Transverse colon (tissue), 4 donors: Measurements from ENCODE around the gene RALGAPA2. TPM values are rescaled to one million over a fixed set of nuclear protein-coding genes. Genes with fewer than 3 reads are reported as not detected.
"Not testable (repeated sequence)": the region's sequence is repeated elsewhere in the genome, so short reads cannot be mapped to it uniquely, and the experiment has no call there.

Source experiments
- DNase-seq: peaks from one replicate; pipeline ENCODE4 v3.0.0-alpha.2; 2019
- H3K27ac ChIP-seq, 4 donors: fragments of 200-600 bp; sonication (generic); 2 replicates each; pipeline ENCODE4 v1.5.1; 2016 to 2018; ENCODE audit warnings: inconsistent platforms in 4 of 4
- H3K27me3 ChIP-seq: fragments of 200-600 bp; sonication (generic); 2 replicates; pipeline ENCODE4 v1.5.1; 2017; ENCODE audit warnings: inconsistent platforms
- H3K36me3 ChIP-seq, 4 donors: fragments of 200-600 bp; sonication (generic); 2 replicates each; pipeline ENCODE4 v1.5.1; 2017 to 2019; ENCODE audit warnings: inconsistent platforms in 4 of 4
- H3K4me1 ChIP-seq, 4 donors: fragments of 200-600 bp; sonication (generic); 2 replicates each; pipeline ENCODE4 v1.5.1; 2017 to 2020; ENCODE audit warnings: inconsistent platforms in 4 of 4
- H3K4me3 ChIP-seq, 4 donors: fragments of 200-600 bp; sonication (generic); 1 replicate in 1 of 4; 2 replicates in 3 of 4; pipeline versions ENCODE4 v1.5.1 to v1.6.1; 2017 to 2019; ENCODE audit warnings: inconsistent platforms in 4 of 4
- H3K9me3 ChIP-seq, 2 donors: fragments of 200-600 bp; sonication (generic); 2 replicates each; pipeline ENCODE4 v1.5.1; 2017 to 2019; ENCODE audit warnings: inconsistent platforms in 2 of 2
- CTCF ChIP-seq, 5 experiments: fragments of 200-600 bp in 3 of 5; fragments of 450-650 bp in 2 of 5; sonication (generic) in 3 of 5; IDR thresholded peaks; 1 replicate in 2 of 5; 2 replicates in 3 of 5; pipeline ENCODE4 v1.5.1; 2016 to 2017; ENCODE audit warnings: antibody characterized with exemption in 5 of 5, inconsistent platforms in 3 of 5, mild to moderate bottlenecking in 2 of 5, moderate library complexity in 1 of 5
- EP300 ChIP-seq: sonication (generic); formaldehyde crosslinking; IDR thresholded peaks from one replicate; pipeline ENCODE4 v1.6.1; 2017; ENCODE audit warnings: antibody characterized with exemption, low read depth
- POLR2A ChIP-seq: fragments of 450-650 bp; IDR thresholded peaks from one replicate; pipeline ENCODE4 v1.6.1; 2016; ENCODE audit warnings: antibody characterized with exemption, mild to moderate bottlenecking, moderate library complexity
- POLR2AphosphoS5 ChIP-seq, 3 donors: sonication (generic); formaldehyde crosslinking; IDR thresholded peaks; one replicate each; pipeline ENCODE4 v1.6.1; 2016; ENCODE audit warnings: antibody characterized with exemption in 3 of 3
- WGBS, 2 donors: methylation state at CpG; one replicate each; pipeline ENCODE4 v1.1.5; 2018; ENCODE audit warnings: low coverage in 1 of 2; 5-methylcytosine and 5-hydroxymethylcytosine counted together
- in situ Hi-C, 4 donors: fragments of 200-750 bp; cut with MboI; loops; one replicate each; pipeline versions ENCODE4 v1.15.0 to v1.15.1; 2017; ENCODE audit warnings: low sequenced_read_pairs in 3 of 4, low pct_ligation_motif_present in 1 of 4, low pct_unique_long_range_greater_than_20kb in 1 of 4
- intact Hi-C: fragments of 100-400 bp; cut with DNase I; formaldehyde crosslinking; loops from one replicate; pipeline ENCODE4 v1.15.1; 2023; ENCODE audit warnings: low total_unique reads
- total RNA-seq, 4 donors: library from RNA; depleted of rRNA; stranded (reverse); fragments of >200 nt; gene quantifications; one replicate each; pipeline ENCODE4 v1.1.0, GENCODE V29; 2016

The RALGAPA2 gene
- total RNA-seq, 4 donors from 2014 or later = 29.5 to 84.0 (median 66.5) TPM

GRCh38 chr20:20362774-20363433, 349.5 kb downstream of the RALGAPA2 start:
- intact Hi-C loops (loop anchor here (10.0 kb wide), 1 partner anchor 202 kb away; no protein-coding TSS in a partner anchor), in situ Hi-C loops (loop anchor here in 3 of 4 donors (25.0 kb wide), 1 partner anchor 199 kb away; no protein-coding TSS in a partner anchor)
- DNase-seq = no peak
- peaks cover 96% of the 10 kb centered on the region for H3K27me3 ChIP-seq
- TF ChIP-seq POLR2A = no peak
- TF ChIP-seq EP300 = no peak
- TF ChIP-seq POLR2AphosphoS5 (IDR thresholded peaks at IDR 0.05) = no peak
- TF ChIP-seq CTCF (IDR thresholded peaks at IDR 0.05) = no peak
- no peak overlapping the region for H3K4me3 ChIP-seq
- H3K4me1 ChIP-seq = peaks cover 9 to 40% (median 22%) of the 10 kb centered on the region in 4 donors
- H3K9me3 ChIP-seq = no peaks in the 10 kb centered on the region
- 2 to 8% methylated on average over 9 to 17 of the region's 17 CpGs for WGBS, 2 donors
- no peaks in the 10 kb centered on the region for H3K36me3 ChIP-seq
- no peak overlapping the region for H3K27ac ChIP-seq

DNA sequence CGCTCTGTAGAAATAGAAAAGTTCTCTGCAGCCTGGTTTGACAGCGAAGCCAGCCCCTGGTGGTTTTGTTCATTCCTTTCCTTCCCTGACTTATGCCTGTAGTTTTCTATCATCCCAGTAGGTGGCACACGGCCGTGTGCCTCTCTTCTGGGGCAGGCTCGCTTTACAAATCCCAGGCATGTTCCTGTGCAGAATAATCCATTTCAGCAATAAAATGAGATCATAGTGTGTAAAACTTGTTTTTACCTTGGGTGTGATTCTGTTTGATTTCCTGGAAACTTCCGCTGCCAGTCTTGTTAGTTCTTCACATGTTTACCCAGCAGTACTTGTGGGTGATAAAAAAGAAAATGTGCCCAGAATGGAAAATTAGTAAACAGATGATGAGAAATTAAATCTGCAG, 352.0 kb downstream of the RALGAPA2 start:
- H3K4me3 ChIP-seq = no peak overlapping the region
- intact Hi-C loops = loop anchor here (10.0 kb wide), 1 partner anchor 204 kb away; no protein-coding TSS in a partner anchor
- in situ Hi-C loops = loop anchor here in 3 of 4 donors (25.0 kb wide), 1 partner anchor 202 kb away; no protein-coding TSS in a partner anchor
- peak; percentile 54 for DNase-seq
- H3K27ac ChIP-seq = no peak overlapping the region
- H3K36me3 ChIP-seq = no peaks in the 10 kb centered on the region
- H3K27me3 ChIP-seq = peaks cover 71% of the 10 kb centered on the region
- no peaks in the 10 kb centered on the region for H3K9me3 ChIP-seq
- peaks cover 6 to 26% (median 15%) of the 10 kb centered on the region in 4 donors for H3K4me1 ChIP-seq
- WGBS, 2 donors = 0 to 5% methylated on average over 5 to 6 of the region's 6 CpGs
- TF ChIP-seq POLR2A (no peak), CTCF (IDR thresholded peaks at IDR 0.05) (peak; percentile 72 to 86 (median 80)), POLR2AphosphoS5 (IDR thresholded peaks at IDR 0.05) (no peak), EP300 (no peak)

DNA sequence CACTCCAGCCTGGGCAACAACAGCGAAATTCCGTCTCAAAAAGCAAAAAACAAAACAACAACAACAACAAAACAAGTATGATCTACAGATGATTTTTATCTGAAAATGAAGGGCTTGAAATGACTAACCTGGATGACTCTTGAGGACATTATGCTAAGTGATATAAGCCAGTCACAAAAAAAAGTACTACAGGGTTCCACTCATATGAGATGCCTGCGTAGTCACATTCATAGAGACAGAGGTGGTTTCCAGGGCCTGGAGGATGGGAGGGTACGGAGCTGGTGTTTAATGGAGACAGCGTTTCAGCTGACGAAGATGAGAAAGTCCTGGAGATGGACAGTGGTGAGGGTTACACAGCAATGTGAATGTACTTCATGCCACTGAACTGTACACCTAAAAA, 352.8 kb downstream of the RALGAPA2 start:
- Histone ChIP-seq H3K36me3 (no peaks in the 10 kb centered on the region), H3K9me3 (no peaks in the 10 kb centered on the region), H3K27me3 (peaks cover 63% of the 10 kb centered on the region), H3K4me3 (no peak overlapping the region), H3K27ac (no peak overlapping the region), H3K4me1 (peaks cover 6 to 26% (median 15%) of the 10 kb centered on the region in 4 donors)
- WGBS, 2 donors = 78 to 80% methylated on average over 3 to 6 of the region's 6 CpGs
- DNase-seq = no peak
- intact Hi-C loops = loop anchor here (10.0 kb wide), 1 partner anchor 205 kb away; no protein-coding TSS in a partner anchor
- TF ChIP-seq POLR2A (no peak), EP300 (no peak)
- in situ Hi-C loops = loop anchor here in 3 of 4 donors (25.0 kb wide), 1 partner anchor 203 kb away; no protein-coding TSS in a partner anchor

DNA sequence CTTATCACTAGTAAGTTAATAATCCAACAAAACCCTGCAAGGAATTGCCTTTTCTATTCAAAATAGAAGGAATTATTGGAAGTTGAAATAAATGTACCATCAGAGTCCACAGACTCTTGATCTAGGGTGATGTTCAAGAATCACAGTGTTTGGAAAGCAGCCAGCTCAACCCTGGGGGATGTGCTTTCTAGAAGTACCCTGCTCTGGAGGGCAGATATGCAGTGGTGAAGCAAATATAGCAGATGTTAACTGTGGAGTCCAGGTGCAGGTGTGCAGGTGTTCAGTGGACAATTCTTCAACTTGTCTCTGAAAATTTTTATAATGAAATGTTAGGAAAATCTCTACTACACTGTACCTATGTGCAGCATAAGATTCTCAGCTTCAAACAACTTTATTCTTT, 353.6 kb downstream of the RALGAPA2 start:
- H3K27ac ChIP-seq = no peak overlapping the region
- in situ Hi-C loops = loop anchor here in 3 of 4 donors (25.0 kb wide), 1 partner anchor 204 kb away; no protein-coding TSS in a partner anchor

GRCh38 chr20:20355503-20355902, 356.9 kb downstream of the RALGAPA2 start:
- DNase-seq, H3K9me3 ChIP-seq, H3K4me3 ChIP-seq, H3K36me3 ChIP-seq, H3K27ac ChIP-seq, H3K4me1 ChIP-seq, intact Hi-C loops: not testable (repeated sequence)
- peaks cover 21% of the 10 kb centered on the region for H3K27me3 ChIP-seq
- in situ Hi-C loops = loop anchor here in 3 of 4 donors (25.0 kb wide), 1 partner anchor 207 kb away; no protein-coding TSS in a partner anchor

More for the DNA sequence above, 353.6 kb downstream of the RALGAPA2 start:
- TF ChIP-seq POLR2AphosphoS5 (IDR thresholded peaks at IDR 0.05) (no peak), EP300 (no peak), CTCF (IDR thresholded peaks at IDR 0.05) (no peak), POLR2A (no peak)
- Histone ChIP-seq H3K36me3 (no peaks in the 10 kb centered on the region), H3K27me3 (peaks cover 54% of the 10 kb centered on the region), H3K4me3 (no peak overlapping the region), H3K4me1 (peaks cover 3 to 17% (median 8%) of the 10 kb centered on the region in 4 donors), H3K9me3 (no peaks in the 10 kb centered on the region)
- intact Hi-C loops = no loop called here
- DNase-seq = no peak
